A549 (cell line): ENCODE measurements around the gene PLXNA3. TPM values are rescaled to one million over a fixed set of nuclear protein-coding genes. Genes with fewer than 3 reads are reported as not detected.

Source experiments
- ATAC-seq, 2 experiments: fragments of 200-7000 bp in 1 of 2; fragments of >200 bp in 1 of 2; cut with Nextera tagmentation in 1 of 2; cut with Tn5 transposase in 1 of 2; 3 replicates each; pipeline versions ENCODE4 v1.8.0 to v1.9.1; 2018 to 2020; ENCODE audit warnings: mild to moderate bottlenecking in 1 of 2, moderate library complexity in 1 of 2
- CTCF ChIA-PET: fragments of 300-600 bp; sonication (Branson Sonifier 250); formaldehyde crosslinking; extraction: SDS; loops from one replicate; lab custom pipeline; 2021; ENCODE audit warnings: antibody characterized with exemption, inconsistent platforms; lab: Yijun Ruan, JAX
- POLR2A ChIA-PET: fragments of 350-600 bp; formaldehyde crosslinking; extraction: SDS; loops from one replicate; lab custom pipeline; 2021; ENCODE audit warnings: antibody characterized with exemption, inconsistent platforms; lab: Yijun Ruan, JAX
- DNase-seq, 2 experiments: peaks; one replicate each; pipeline versions ENCODE4 v3.0.0 to v3.0.0-alpha.2; 2011 to 2016; ENCODE audit warnings: low read depth in 1 of 2, low spot score in 1 of 2
- FAIRE-seq: peaks from 2 replicates; lab custom pipeline; 2011; peaks lifted over from hg19 to GRCh38; lab: Jason Lieb, UNC
- H3K27ac ChIP-seq, 2 experiments: fragments of >200 bp; sonication (Bioruptor Twin); formaldehyde crosslinking; 3 replicates each; pipeline ENCODE4 v1.5.1; 2016 to 2017
- H3K4me1 ChIP-seq: fragments of >200 bp; sonication (Bioruptor Twin); formaldehyde crosslinking; 3 replicates; pipeline ENCODE4 v1.6.1; 2016
- H3K4me2 ChIP-seq: fragments of >200 bp; sonication (Bioruptor Twin); formaldehyde crosslinking; 3 replicates; pipeline ENCODE4 v1.6.1; 2016
- H3K4me3 ChIP-seq: fragments of >200 bp; sonication (Bioruptor Twin); formaldehyde crosslinking; 3 replicates; pipeline ENCODE4 v1.5.1; 2016
- H3K9me3 ChIP-seq: fragments of >200 bp; sonication (Bioruptor Twin); formaldehyde crosslinking; 3 replicates; pipeline ENCODE4 v1.6.1; 2016
- CEBPB ChIP-seq, 2 experiments: fragments of >200 bp in 1 of 2; sonication (Bioruptor Twin) in 1 of 2; formaldehyde crosslinking in 1 of 2; IDR thresholded peaks; 2 replicates each; pipeline ENCODE4 v1.6.1; 2012 to 2016
- ESRRA ChIP-seq: fragments of 150-350 bp; IDR thresholded peaks from 2 replicates; pipeline ENCODE4 v1.6.1; 2014; ENCODE audit warnings: mild to moderate bottlenecking, low read length, borderline replicate concordance
- FOSL2 ChIP-seq, 2 experiments: fragments of 450-650 bp in 1 of 2; fragments of >200 bp in 1 of 2; sonication (Bioruptor Twin) in 1 of 2; formaldehyde crosslinking; IDR thresholded peaks; 2 replicates each; pipeline versions ENCODE4 v1.5.0 to v1.6.1; 2016 to 2020; ENCODE audit warnings: mild to moderate bottlenecking in 1 of 2, moderate library complexity in 1 of 2
- HEYL ChIP-seq: fragments of 250-450 bp; sonication (Bioruptor Pico); IDR thresholded peaks from 2 replicates; pipeline ENCODE4 v1.8.0; 2021; ENCODE audit warnings: mild to moderate bottlenecking, moderate library complexity
- JUNB ChIP-seq: fragments of >200 bp; sonication (Bioruptor Twin); formaldehyde crosslinking; IDR thresholded peaks from 2 replicates; pipeline ENCODE4 v1.6.1; 2016
- NPAS2 ChIP-seq: fragments of 250-450 bp; sonication (Bioruptor Pico); IDR thresholded peaks from 2 replicates; pipeline ENCODE4 v1.8.0; 2022; ENCODE audit warnings: mild to moderate bottlenecking, moderate library complexity, borderline replicate concordance
- PHF8 ChIP-seq: fragments of 200-600 bp; sonication (generic); IDR thresholded peaks from 2 replicates; pipeline ENCODE4 v1.6.1; 2016; ENCODE audit warnings: low read depth, mild to moderate bottlenecking, antibody characterized with exemption, moderate library complexity, borderline replicate concordance
- POLR2A ChIP-seq: IDR thresholded peaks from 2 replicates; pipeline ENCODE4 v1.6.1; 2012; ENCODE audit warnings: mild to moderate bottlenecking, low read length
- RFX5 ChIP-seq: fragments of 450-650 bp; IDR thresholded peaks from 2 replicates; pipeline ENCODE4 v1.7.1; 2014; ENCODE audit warnings: antibody characterized with exemption, mild to moderate bottlenecking, moderate library complexity
- WGBS: methylation state at CpG from one replicate; pipeline ENCODE4 v1.1.6; 2017; ENCODE audit errors: missing lambda C conversion rate; 5-methylcytosine and 5-hydroxymethylcytosine counted together
- polyA plus RNA-seq, 4 experiments: library from polyadenylated mRNA; depleted of rRNA in 3 of 4; stranded (reverse); fragments of >200 nt; fragmentation: RNase III in 1 of 4; extraction: RNeasy Plus Mini Kit Qiagen cat#74134 plus additional on column Dnase treatment in 1 of 4; gene quantifications; 2 replicates in 3 of 4; 3 replicates in 1 of 4; pipeline ENCODE4 v1.2.3, GENCODE V29; 2011 to 2017
- TF ChIP-seq, protein P1 (sequence below): fragments of >200 bp; sonication (Bioruptor Twin); formaldehyde crosslinking; IDR thresholded peaks from 3 replicates; pipeline ENCODE4 v1.6.1; 2016
- TF ChIP-seq, protein P2 (sequence below): fragments of 450-650 bp; IDR thresholded peaks from 2 replicates; pipeline ENCODE4 v1.6.1; 2014; ENCODE audit warnings: antibody characterized with exemption
- TF ChIP-seq, protein P3 (sequence below): IDR thresholded peaks from 2 replicates; pipeline ENCODE4 v1.6.1; 2012
- TF ChIP-seq, protein P4 (sequence below): IDR thresholded peaks from 2 replicates; pipeline ENCODE4 v1.6.1; 2012

Gene PLXNA3
- polyA plus RNA-seq, 2 of the 4 experiments (the other 2 are of a cell fraction): 3.4 to 10.1 TPM

DNA sequence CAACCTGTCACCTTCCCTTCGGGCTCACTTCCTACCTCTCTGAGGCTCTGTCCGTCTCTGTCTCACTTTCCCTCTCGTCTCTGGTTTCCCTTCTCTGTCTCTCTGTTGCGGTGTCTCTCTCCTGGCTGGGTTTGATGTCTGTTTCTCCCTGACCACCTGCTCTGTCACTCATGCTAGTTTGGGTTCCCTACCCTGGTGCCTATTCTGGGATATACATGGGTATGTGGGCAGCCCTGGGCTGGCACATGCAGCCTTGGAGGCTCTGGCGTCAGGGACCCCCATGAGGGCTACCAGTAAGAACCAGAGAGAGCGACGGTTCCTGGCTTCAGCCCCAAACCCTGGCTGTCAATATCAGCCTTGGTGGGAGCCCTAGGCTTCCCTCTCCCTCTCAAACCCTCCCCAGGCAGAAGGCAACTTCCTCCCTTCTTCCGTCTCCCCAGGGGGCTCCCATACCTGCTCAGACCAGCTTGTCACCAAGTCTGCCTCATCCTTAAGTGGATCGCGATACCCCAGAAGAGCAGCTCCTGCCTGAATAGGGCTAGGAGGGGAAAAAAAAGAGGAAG, 49.3 kb upstream of the PLXNA3 start:
- TF ChIP-seq, protein P1, sequence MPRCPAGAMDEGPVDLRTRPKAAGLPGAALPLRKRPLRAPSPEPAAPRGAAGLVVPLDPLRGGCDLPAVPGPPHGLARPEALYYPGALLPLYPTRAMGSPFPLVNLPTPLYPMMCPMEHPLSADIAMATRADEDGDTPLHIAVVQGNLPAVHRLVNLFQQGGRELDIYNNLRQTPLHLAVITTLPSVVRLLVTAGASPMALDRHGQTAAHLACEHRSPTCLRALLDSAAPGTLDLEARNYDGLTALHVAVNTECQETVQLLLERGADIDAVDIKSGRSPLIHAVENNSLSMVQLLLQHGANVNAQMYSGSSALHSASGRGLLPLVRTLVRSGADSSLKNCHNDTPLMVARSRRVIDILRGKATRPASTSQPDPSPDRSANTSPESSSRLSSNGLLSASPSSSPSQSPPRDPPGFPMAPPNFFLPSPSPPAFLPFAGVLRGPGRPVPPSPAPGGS: no peak
- TF ChIP-seq PHF8: peak; percentile 29; the same call in 1 of the 2 replicates
- peaks cover 28% of the 10 kb centered on the region for H3K4me1 ChIP-seq
- ChIA-PET CTCF (interaction anchor here (0.9 to 3.3 kb wide), 3 partner anchors 9 to 35 kb away, joined by 3 to 21 read pairs (median 14); partner anchors contain the start of genes FLNA and RPL10), POLR2A (interaction anchor here (1.3 to 3.3 kb wide), 2 partner anchors 9 to 10 kb away, joined by 6 to 19 read pairs; partner anchors contain the start of gene RPL10)
- no peaks in the 10 kb centered on the region for H3K9me3 ChIP-seq
- 56% methylated on average over 6 of the region's 10 CpGs for WGBS
- peak overlapping the region; percentile 47 for H3K4me3 ChIP-seq
- FAIRE-seq: no peak
- DNase-seq: no peak
- H3K4me2 ChIP-seq: peak overlapping the region; percentile 93
- ATAC-seq: peak; percentile 1 to 6; a peak in 4 of 6 replicates
- peak overlapping the region; percentile 84 to 100 for H3K27ac ChIP-seq

DNA sequence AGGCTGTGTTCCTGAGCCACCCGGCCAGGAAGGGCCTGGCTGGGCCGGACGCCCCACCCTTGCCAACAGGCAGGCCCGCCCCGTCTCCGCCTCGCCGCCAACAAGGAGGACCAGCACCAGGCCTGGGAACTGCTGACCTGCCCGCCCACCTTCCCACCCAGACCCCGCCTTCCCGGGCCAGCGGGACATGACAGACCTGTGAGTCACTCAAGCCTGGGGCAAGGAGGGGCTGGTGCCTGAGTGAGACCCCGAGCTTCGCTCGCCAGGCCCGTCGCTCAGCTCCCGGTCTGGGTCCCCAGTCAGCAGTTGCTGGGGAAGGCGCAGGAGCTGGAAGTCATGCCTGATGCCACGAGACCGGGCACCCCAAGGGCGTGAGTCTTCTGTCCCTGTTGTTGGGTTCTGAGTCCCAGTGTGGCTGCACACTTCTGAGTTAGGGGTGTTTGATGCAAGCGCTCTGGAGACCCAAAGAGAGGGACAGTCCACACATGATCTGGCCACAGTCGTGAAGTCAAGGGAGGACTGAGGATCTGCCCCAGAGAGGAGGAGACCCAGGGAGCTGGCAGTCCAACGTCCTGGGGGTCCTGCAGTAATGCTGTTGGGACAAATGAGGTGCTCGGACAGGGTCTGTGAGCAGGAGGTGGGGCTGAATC, 48.7 kb upstream of the PLXNA3 start, which contains the start of gene DNASE1L1:
TSS of gene DNASE1L1 (minus strand) at position 33 of the 650 bp plus-strand sequence. CDS start 3,686 bp downstream, outside the sequence.
- 9% methylated on average over 7 of the region's 26 CpGs for WGBS

DNA sequence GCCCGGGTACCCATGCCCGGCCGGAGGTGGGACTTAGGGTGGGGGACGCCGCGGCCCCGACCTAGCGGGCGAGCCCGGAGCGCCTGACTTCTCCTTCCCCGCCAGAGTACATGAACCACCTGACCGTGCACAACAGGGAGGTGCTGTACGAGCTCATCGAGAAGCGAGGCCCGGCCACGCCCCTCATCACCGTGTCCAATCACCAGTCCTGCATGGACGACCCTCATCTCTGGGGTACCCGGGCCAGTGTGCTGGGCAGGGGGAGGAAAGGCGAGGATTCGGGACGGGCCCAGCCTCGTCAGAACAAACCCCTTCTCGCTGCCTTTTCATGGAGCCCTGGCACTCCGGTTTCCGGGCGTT, 46.1 kb upstream of the PLXNA3 start:
- peaks cover 28% of the 10 kb centered on the region for H3K4me1 ChIP-seq
- FAIRE-seq: peak; percentile 97
- ATAC-seq: peak; percentile 72 to 80
- 20% methylated on average over 3 of the region's 29 CpGs for WGBS
- ChIA-PET POLR2A (interaction anchor here (0.5 to 1.2 kb wide), 5 partner anchors 13 to 393 kb away, joined by 3 to 7 read pairs (median 3); partner anchors contain the start of genes ATP6AP1 and RPL10), CTCF (interaction anchor here (1.0 to 1.1 kb wide), 2 partner anchors 23 to 39 kb away, joined by 3 read pairs; no protein-coding TSS in a partner anchor)
- TF ChIP-seq POLR2A (peak; percentile 53), JUNB (no peak)
- TF ChIP-seq, protein P2, sequence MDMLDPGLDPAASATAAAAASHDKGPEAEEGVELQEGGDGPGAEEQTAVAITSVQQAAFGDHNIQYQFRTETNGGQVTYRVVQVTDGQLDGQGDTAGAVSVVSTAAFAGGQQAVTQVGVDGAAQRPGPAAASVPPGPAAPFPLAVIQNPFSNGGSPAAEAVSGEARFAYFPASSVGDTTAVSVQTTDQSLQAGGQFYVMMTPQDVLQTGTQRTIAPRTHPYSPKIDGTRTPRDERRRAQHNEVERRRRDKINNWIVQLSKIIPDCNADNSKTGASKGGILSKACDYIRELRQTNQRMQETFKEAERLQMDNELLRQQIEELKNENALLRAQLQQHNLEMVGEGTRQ: peak; percentile 55; the same call in 1 of the 2 replicates
- TF ChIP-seq, all 56 proteins: peak for 2
- Histone ChIP-seq H3K4me2 (peak overlapping the region; percentile 93), H3K27ac (peak overlapping the region; percentile 96 to 100), H3K9me3 (no peaks in the 10 kb centered on the region), H3K4me3 (peak overlapping the region; percentile 89)
- DNase-seq: peak; percentile 67 to 69

More for the DNA sequence above, 48.7 kb upstream of the PLXNA3 start, which contains the start of gene DNASE1L1:
- ChIA-PET POLR2A (interaction anchor here (1.0 to 3.3 kb wide), 3 partner anchors 9 to 81 kb away, joined by 3 to 19 read pairs (median 6); partner anchors contain the start of gene RPL10), CTCF (interaction anchor here (0.9 to 3.3 kb wide), 3 partner anchors 10 to 36 kb away, joined by 3 to 21 read pairs (median 14); partner anchors contain the start of genes FLNA and RPL10)
- H3K27ac ChIP-seq: peak within 1 kb of the TSS; percentile 84 to 100
- H3K4me3 ChIP-seq: peak within 1 kb of the TSS; percentile 47
- peak; percentile 62 to 91 for DNase-seq
- peak; percentile 85 to 90 for ATAC-seq
- H3K9me3 ChIP-seq: no peaks in the 10 kb centered on the region
- peaks cover 28% of the 10 kb centered on the region for H3K4me1 ChIP-seq
- FAIRE-seq: peak; percentile 68
- peak within 1 kb of the TSS; percentile 93 for H3K4me2 ChIP-seq
- TF ChIP-seq FOSL2 (IDR thresholded peaks at IDR 0.05): no peak
- TF ChIP-seq FOSL2 (CRISPR knock-in tag; IDR thresholded peaks at IDR 0.05): peak; percentile 86
- no peak for TF ChIP-seq CEBPB (IDR thresholded peaks at IDR 0.05)
- TF ChIP-seq NPAS2: no peak
- no peak for TF ChIP-seq ESRRA
- TF ChIP-seq, protein P3, sequence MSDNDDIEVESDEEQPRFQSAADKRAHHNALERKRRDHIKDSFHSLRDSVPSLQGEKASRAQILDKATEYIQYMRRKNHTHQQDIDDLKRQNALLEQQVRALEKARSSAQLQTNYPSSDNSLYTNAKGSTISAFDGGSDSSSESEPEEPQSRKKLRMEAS: peak; percentile 39; the same call in 1 of the 2 replicates
- TF ChIP-seq HEYL (CRISPR knock-in tag): no peak
- TF ChIP-seq, protein P4, sequence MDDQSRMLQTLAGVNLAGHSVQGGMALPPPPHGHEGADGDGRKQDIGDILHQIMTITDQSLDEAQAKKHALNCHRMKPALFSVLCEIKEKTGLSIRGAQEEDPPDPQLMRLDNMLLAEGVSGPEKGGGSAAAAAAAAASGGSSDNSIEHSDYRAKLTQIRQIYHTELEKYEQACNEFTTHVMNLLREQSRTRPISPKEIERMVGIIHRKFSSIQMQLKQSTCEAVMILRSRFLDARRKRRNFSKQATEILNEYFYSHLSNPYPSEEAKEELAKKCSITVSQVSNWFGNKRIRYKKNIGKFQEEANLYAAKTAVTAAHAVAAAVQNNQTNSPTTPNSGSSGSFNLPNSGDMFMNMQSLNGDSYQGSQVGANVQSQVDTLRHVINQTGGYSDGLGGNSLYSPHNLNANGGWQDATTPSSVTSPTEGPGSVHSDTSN: 0 out of 2 replicates have a peak, but pooled peaks have one; percentile 21
- peak; percentile 96 for TF ChIP-seq RFX5
